HL-60 (cell line): ENCODE results near the gene TENM3.

Source experiments
- CTCF ChIP-seq: IDR thresholded peaks from one replicate; pipeline ENCODE4 v1.5.1; 2011; ENCODE audit warnings: low read length, control low read depth, inconsistent platforms; ENCODE audit not compliant: insufficient read depth
- GABPA ChIP-seq: IDR thresholded peaks from 2 replicates; pipeline ENCODE4 v1.6.1; 2012; ENCODE audit warnings: low read depth
- POLR2AphosphoS5 ChIP-seq: IDR thresholded peaks from 2 replicates; pipeline ENCODE4 v1.6.1; 2012; ENCODE audit warnings: low read depth
- REST ChIP-seq: IDR thresholded peaks from 2 replicates; pipeline ENCODE4 v1.6.1; 2012; ENCODE audit warnings: low read depth; ENCODE audit not compliant: insufficient replicate concordance

- no peak for TF ChIP-seq CTCF
- TF ChIP-seq POLR2AphosphoS5, result no peak
- TF ChIP-seq REST, result no peak
- no peak for TF ChIP-seq GABPA
Observed at GRCh38 chr4:182640932-182641331, 397.7 kb downstream of the TENM3 start.
